GM19023 (cell line): ENCODE data around the gene TSGA10IP.

Experiments
- ATAC-seq: cut with Tn5 transposase; IDR thresholded peaks from one replicate; pipeline ENCODE4 v1.9.1; 2021; ENCODE audit warnings: mild to moderate bottlenecking, moderate library complexity; ENCODE audit not compliant: unreplicated experiment

Gene TSGA10IP

DNA sequence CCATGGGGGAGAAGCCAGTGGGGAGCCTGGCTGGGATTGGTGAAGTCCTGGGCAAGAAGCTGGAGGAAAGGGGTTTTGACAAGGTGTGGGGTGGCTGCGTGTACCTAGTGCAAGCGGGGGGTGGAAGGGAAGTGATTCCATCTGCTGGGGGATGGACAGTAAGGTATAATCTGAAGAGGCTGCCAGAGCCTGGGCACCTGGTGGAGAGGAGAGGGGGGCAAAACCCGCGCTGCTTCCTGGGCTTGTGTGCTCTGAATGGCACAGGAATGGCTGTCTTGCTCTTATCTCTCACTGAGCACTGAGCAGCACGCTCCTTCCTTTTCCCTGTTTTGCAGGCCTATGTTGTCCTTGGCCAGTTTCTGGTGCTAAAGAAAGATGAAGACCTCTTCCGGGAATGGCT, 58.0 kb downstream of the TSGA10IP start:
- no peak for ATAC-seq

DNA sequence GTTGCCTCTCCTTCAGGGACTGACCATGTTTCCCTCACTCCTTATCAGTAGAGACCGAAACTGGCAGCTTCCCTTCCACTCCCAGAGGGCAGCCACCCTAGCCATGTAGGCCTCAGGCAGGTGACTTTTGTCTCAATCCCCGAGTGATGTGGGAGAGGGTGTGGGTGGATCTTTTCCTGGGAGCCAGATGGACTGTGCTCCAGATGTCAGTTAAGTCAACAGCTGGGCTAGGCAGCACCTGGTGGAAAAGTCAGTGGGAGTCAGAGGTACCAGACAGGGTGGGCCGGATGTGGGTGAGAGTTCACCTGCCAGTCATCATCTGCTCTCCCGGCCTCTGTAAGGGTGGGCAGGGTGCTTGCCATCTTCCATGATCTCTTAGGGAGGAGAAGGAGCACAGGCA, 58.9 kb downstream of the TSGA10IP start:
- no peak for ATAC-seq

DNA sequence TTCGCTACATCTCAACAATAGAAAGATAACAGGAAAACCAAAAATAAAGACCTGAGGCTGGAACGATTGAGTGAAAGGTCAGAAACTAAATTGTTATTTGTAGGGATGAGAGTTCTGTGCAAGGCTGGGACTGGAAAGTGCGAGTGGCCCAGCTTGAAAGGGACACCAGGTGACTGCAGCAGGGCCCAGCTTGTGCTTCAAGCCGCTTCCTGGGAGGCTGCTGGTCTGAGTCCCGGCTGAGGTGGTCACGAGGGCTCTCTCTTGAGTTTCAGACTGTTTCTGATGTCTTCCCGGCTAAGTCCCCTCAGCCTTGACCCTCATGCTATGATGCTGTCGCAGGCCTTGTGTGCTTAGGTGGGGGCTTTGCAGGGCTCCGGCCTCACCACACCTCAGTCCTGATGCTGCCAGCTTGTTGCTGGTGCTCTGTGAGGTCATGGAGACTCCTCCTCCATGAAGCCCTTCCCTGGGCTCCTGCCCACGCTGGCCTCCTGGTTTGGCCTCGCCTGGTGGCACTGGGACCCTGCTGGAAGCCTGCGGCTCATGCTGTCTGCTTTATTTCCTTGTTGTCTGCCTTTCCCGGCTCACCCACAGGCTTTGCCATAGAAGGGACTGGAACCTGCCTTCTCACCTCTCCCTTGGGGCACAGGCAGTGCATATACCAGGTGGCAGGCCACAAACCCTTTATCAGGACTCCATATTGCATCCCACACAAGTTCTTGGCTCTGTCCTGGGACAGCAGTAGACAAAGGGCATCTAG, 61.0 kb downstream of the TSGA10IP start:
- ATAC-seq = no peak

DNA sequence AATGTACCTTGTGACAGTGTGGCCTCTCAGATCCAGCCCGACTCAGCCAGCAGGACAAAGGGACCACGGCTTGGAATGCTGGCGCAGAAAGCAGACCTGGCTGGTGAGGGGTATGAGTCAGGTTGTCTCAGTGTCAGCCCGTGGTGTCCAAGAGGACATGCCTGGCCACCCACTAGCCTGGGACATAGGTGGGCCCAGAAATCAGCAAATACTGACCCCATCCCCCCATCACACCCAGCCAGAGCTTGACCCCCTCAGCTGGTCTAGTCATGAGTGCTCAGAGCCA, 61.6 kb downstream of the TSGA10IP start:
- ATAC-seq = no peak

DNA sequence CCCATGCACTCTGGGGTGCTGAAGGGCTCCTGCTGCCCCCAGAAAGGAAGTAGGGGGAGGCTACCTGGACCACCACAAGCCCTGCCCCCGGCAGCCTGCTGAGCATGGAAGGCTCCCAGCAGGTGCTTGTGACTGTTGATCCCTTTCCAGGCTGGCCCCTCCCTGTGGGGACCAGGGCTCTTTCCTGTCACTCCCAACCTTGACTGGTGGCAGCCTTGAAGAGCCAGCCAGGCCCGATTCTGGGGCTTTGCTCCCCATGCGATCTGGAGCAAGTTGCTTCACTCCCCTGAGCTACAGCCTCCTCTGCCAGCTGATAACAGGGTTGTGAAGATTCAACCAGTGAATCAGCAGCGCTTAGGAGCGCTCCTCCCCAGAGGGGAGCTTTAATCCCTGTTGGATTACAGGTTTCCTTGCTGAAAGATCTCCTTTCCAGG, 61.9 kb downstream of the TSGA10IP start:
- ATAC-seq = no peak

DNA sequence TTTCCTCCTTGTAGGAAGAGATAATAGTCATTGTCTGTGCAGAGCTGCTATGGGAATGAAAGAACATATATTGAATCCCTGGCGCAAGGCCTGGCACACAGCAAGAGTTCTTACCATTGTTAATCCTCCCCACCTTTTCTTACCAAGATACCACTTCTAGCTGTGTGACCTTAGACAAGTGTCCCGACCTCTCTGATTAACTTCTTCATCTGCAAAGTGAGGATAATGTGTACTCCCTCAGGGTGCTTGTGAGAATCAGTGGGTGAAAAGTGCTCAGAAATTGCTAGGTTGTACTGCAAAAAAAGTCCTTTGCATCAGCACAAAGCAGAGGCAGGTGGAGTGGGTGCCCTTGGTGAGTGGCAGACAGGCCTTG, 62.8 kb downstream of the TSGA10IP start:
- no peak for ATAC-seq

DNA sequence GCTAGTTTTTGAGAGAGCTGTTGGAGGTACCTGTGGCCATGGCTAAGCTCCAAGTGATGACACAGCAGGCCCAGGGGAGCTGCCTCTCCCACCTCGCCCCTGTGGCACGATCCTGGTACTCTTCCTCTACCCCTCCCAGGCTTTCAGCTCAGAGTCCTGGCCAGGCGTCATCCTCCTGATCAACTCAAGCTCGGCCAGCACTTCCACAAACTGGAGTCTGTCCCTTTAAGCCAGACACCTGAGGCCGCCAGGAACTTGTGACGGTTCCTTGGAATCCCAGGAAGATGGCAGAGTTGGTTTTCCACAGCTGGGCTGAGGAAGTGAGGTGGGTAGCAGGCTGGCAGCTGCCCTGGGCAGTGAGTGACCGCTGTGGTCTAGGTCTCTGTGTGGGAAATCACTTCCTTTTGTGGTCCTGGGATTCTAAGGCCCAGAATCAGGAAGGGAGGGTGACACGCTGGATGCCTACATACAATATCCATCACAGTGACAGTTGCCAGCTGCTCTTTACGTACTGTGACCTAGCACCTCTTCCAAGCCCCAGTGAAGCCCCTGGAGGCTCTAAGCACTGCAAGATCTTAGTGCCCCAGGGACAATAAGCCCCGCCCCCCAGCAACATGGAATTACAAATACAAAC, 63.3 kb downstream of the TSGA10IP start:
- no peak for ATAC-seq
